Stimulated activated naive CD8-positive, alpha-beta T cell treated with anti-CD3 and anti-CD28 coated beads, Interleukin-15, Interleukin-2, amounts not matched to agents 100 ng/mL and 50 ng/mL, for 24 hours (primary cell): ENCODE measurements around the gene NDEL1.
"Not testable (repeated sequence)": the region's sequence is repeated elsewhere in the genome, so short reads cannot be mapped to it uniquely, and the experiment has no call there.

Experiments
- H3K27ac Mint-ChIP-seq: one replicate; pipeline ENCODE4 v1.8.0; 2021; ENCODE audit warnings: mild to moderate bottlenecking, mixed read lengths
- H3K27me3 Mint-ChIP-seq: one replicate; pipeline ENCODE4 v1.8.0; 2021; ENCODE audit warnings: mixed read lengths
- H3K36me3 Mint-ChIP-seq: one replicate; pipeline ENCODE4 v1.8.0; 2021; ENCODE audit warnings: low read depth, mixed read lengths
- H3K4me1 Mint-ChIP-seq: one replicate; pipeline ENCODE4 v1.8.0; 2021; ENCODE audit warnings: low read depth, mixed read lengths
- H3K4me3 Mint-ChIP-seq: one replicate; pipeline ENCODE4 v1.8.0; 2021; ENCODE audit warnings: mild to moderate bottlenecking, mixed read lengths
- H3K9me3 Mint-ChIP-seq: one replicate; pipeline ENCODE4 v1.8.0; 2021; ENCODE audit warnings: mixed read lengths

The NDEL1 gene

GRCh38 chr17:8435245-8436168, at the start of gene NDEL1:
NDEL1 (plus strand) TSS chr17:8435884; CDS start chr17:8444272, 8,388 bp downstream.
- Mint-ChIP-seq H3K4me3 (peak within 1 kb of the TSS; percentile 94), H3K9me3 (no peaks in the 10 kb centered on the region), H3K36me3 (peaks cover 17% of the 10 kb centered on the region), H3K4me1 (peaks cover 34% of the 10 kb centered on the region), H3K27ac (peak within 1 kb of the TSS; percentile 94), H3K27me3 (no peaks in the 10 kb centered on the region)

GRCh38 chr17:8386841-8387240, 48.8 kb upstream of the NDEL1 start:
- Mint-ChIP-seq H3K27ac (no peak overlapping the region), H3K4me1 (peaks cover 26% of the 10 kb centered on the region), H3K36me3 (peaks cover 14% of the 10 kb centered on the region), H3K9me3 (no peaks in the 10 kb centered on the region), H3K27me3 (no peaks in the 10 kb centered on the region), H3K4me3 (no peak overlapping the region)

GRCh38 chr17:8387914-8388651, 47.6 kb upstream of the NDEL1 start:
- Mint-ChIP-seq H3K4me3 (no peak overlapping the region), H3K9me3 (no peaks in the 10 kb centered on the region), H3K27me3 (no peaks in the 10 kb centered on the region), H3K27ac (peak overlapping the region; percentile 16), H3K4me1 (peaks cover 20% of the 10 kb centered on the region), H3K36me3 (peaks cover 1% of the 10 kb centered on the region)

GRCh38 chr17:8391711-8392110, 44.0 kb upstream of the NDEL1 start:
- no peak overlapping the region for H3K27ac Mint-ChIP-seq
- no peaks in the 10 kb centered on the region for H3K36me3 Mint-ChIP-seq
- no peaks in the 10 kb centered on the region for H3K9me3 Mint-ChIP-seq
- H3K4me1 Mint-ChIP-seq: peaks cover 16% of the 10 kb centered on the region
- H3K4me3 Mint-ChIP-seq: no peak overlapping the region
- H3K27me3 Mint-ChIP-seq: no peaks in the 10 kb centered on the region

- H3K9me3 Mint-ChIP-seq: no peaks in the 10 kb centered on the region
- H3K27ac Mint-ChIP-seq: no peak overlapping the region
- peaks cover 16% of the 10 kb centered on the region for H3K4me1 Mint-ChIP-seq
- no peaks in the 10 kb centered on the region for H3K27me3 Mint-ChIP-seq
- H3K36me3 Mint-ChIP-seq: no peaks in the 10 kb centered on the region
- H3K4me3 Mint-ChIP-seq: no peak overlapping the region
These were observed 43.4 kb upstream of the NDEL1 start for GRCh38 chr17:8392274-8392673.

- Mint-ChIP-seq H3K4me1 (peaks cover 11% of the 10 kb centered on the region), H3K4me3 (no peak overlapping the region), H3K9me3 (no peaks in the 10 kb centered on the region), H3K36me3 (no peaks in the 10 kb centered on the region), H3K27ac (no peak overlapping the region), H3K27me3 (peaks cover 3% of the 10 kb centered on the region)
These were observed 42.8 kb upstream of the NDEL1 start for GRCh38 chr17:8392674-8393469.

GRCh38 chr17:8393470-8394231, 42.0 kb upstream of the NDEL1 start:
- peaks cover 11% of the 10 kb centered on the region for H3K4me1 Mint-ChIP-seq
- peaks cover 10% of the 10 kb centered on the region for H3K27me3 Mint-ChIP-seq
- H3K4me3 Mint-ChIP-seq: no peak overlapping the region
- H3K27ac Mint-ChIP-seq: peak overlapping the region; percentile 49
- H3K36me3 Mint-ChIP-seq: no peaks in the 10 kb centered on the region
- no peaks in the 10 kb centered on the region for H3K9me3 Mint-ChIP-seq

- not testable (repeated sequence) for H3K27ac Mint-ChIP-seq, H3K9me3 Mint-ChIP-seq, H3K4me3 Mint-ChIP-seq, H3K36me3 Mint-ChIP-seq
- peaks cover 11% of the 10 kb centered on the region for H3K4me1 Mint-ChIP-seq
- peaks cover 10% of the 10 kb centered on the region for H3K27me3 Mint-ChIP-seq
These were observed 41.2 kb upstream of the NDEL1 start for GRCh38 chr17:8394497-8394896.

GRCh38 chr17:8397636-8398035, 38.0 kb upstream of the NDEL1 start, which contains the start of gene RNF222:
RNF222 (minus strand) TSS chr17:8397827; CDS start chr17:8393461, 4,366 bp downstream.
- peaks cover 29% of the 10 kb centered on the region for H3K27me3 Mint-ChIP-seq
- H3K36me3 Mint-ChIP-seq: no peaks in the 10 kb centered on the region
- no peak within 1 kb of the TSS for H3K27ac Mint-ChIP-seq
- H3K9me3 Mint-ChIP-seq: no peaks in the 10 kb centered on the region
- no peak within 1 kb of the TSS for H3K4me3 Mint-ChIP-seq
- H3K4me1 Mint-ChIP-seq: peaks cover 11% of the 10 kb centered on the region

- H3K36me3 Mint-ChIP-seq: no peaks in the 10 kb centered on the region
- H3K27me3 Mint-ChIP-seq: peaks cover 33% of the 10 kb centered on the region
- H3K9me3 Mint-ChIP-seq: no peaks in the 10 kb centered on the region
- peaks cover 2% of the 10 kb centered on the region for H3K4me1 Mint-ChIP-seq
- no peak overlapping the region for H3K4me3 Mint-ChIP-seq
- no peak overlapping the region for H3K27ac Mint-ChIP-seq
These were observed 36.7 kb upstream of the NDEL1 start for GRCh38 chr17:8398980-8399379.

GRCh38 chr17:8401107-8401506, 34.6 kb upstream of the NDEL1 start:
- Mint-ChIP-seq H3K36me3 (no peaks in the 10 kb centered on the region), H3K9me3 (no peaks in the 10 kb centered on the region), H3K4me3 (no peak overlapping the region), H3K27ac (no peak overlapping the region), H3K4me1 (no peaks in the 10 kb centered on the region), H3K27me3 (peaks cover 33% of the 10 kb centered on the region)

GRCh38 chr17:8402921-8403536, 32.7 kb upstream of the NDEL1 start:
- H3K27ac Mint-ChIP-seq: no peak overlapping the region
- H3K27me3 Mint-ChIP-seq: peaks cover 29% of the 10 kb centered on the region
- H3K36me3 Mint-ChIP-seq: no peaks in the 10 kb centered on the region
- no peak overlapping the region for H3K4me3 Mint-ChIP-seq
- H3K9me3 Mint-ChIP-seq: no peaks in the 10 kb centered on the region
- H3K4me1 Mint-ChIP-seq: no peaks in the 10 kb centered on the region

GRCh38 chr17:8405499-8406016, 30.1 kb upstream of the NDEL1 start:
- Mint-ChIP-seq H3K4me1 (peaks cover 7% of the 10 kb centered on the region), H3K27me3 (peaks cover 27% of the 10 kb centered on the region), H3K9me3 (no peaks in the 10 kb centered on the region), H3K36me3 (no peaks in the 10 kb centered on the region), H3K4me3 (no peak overlapping the region), H3K27ac (no peak overlapping the region)
